Endothelial cell of umbilical vein (primary cell): ENCODE data around the gene MAL. TPM values are rescaled to one million over a fixed set of nuclear protein-coding genes. Genes with fewer than 3 reads are reported as not detected.

ENCODE experiments used
- BruUV-seq: library from RNA; stranded (reverse); fragments of 400-500 nt; replicated peaks from 2 replicates; lab custom pipeline; 2021; lab: Mats Ljungman, UMichigan
- CTCF ChIA-PET: fragments of 300-600, 350-600 bp; sonication (Branson Sonifier 250); formaldehyde crosslinking; loops from one replicate; lab custom pipeline; 2021; ENCODE audit warnings: antibody characterized with exemption, inconsistent platforms; lab: Charles Lee
- POLR2A ChIA-PET: fragments of 300-600, 350-600 bp; sonication (Branson Sonifier 250); formaldehyde crosslinking; loops from one replicate; lab custom pipeline; 2021; ENCODE audit warnings: antibody characterized with exemption, inconsistent platforms; lab: Charles Lee
- DNase-seq: peaks from one replicate; pipeline ENCODE4 v3.0.0-alpha.2; 2011; ENCODE audit warnings: low read depth, low spot score
- FAIRE-seq: peaks from 2 replicates; lab custom pipeline; 2011; peaks lifted over from hg19 to GRCh38; lab: Jason Lieb, UNC
- H2AFZ ChIP-seq: 2 replicates; pipeline ENCODE4 v1.6.0; 2012; ENCODE audit warnings: low read depth, low read length, control low read depth, inconsistent platforms
- H3K27ac ChIP-seq: 2 replicates; pipeline ENCODE4 v1.5.1; 2011; ENCODE audit warnings: low read depth, mild to moderate bottlenecking, control low read depth, low read length, moderate library complexity; ENCODE audit not compliant: insufficient read depth
- H3K27me3 ChIP-seq, 2 experiments: 2 replicates each; pipeline versions ENCODE4 v1.6.0 to v1.6.1; 2011; ENCODE audit warnings: low read length in 2 of 2, mixed read lengths in 1 of 2; ENCODE audit not compliant: control insufficient read depth in 2 of 2, insufficient read depth in 2 of 2
- H3K36me3 ChIP-seq, 2 experiments: 2 replicates in 1 of 2; 3 replicates in 1 of 2; pipeline ENCODE4 v1.5.1; 2011; ENCODE audit warnings: low read length in 2 of 2, mild to moderate bottlenecking in 1 of 2, moderate library complexity in 1 of 2; ENCODE audit not compliant: control insufficient read depth in 2 of 2, insufficient read depth in 2 of 2; ENCODE audit errors: extremely low read depth in 1 of 2
- H3K4me1 ChIP-seq: 3 replicates; pipeline ENCODE4 v1.5.1; 2011; ENCODE audit warnings: mild to moderate bottlenecking, low read length; ENCODE audit not compliant: control insufficient read depth, insufficient read depth; ENCODE audit errors: extremely low read depth
- H3K4me2 ChIP-seq: 2 replicates; pipeline ENCODE4 v1.6.1; 2011; ENCODE audit warnings: low read length, control low read depth, mixed read lengths; ENCODE audit not compliant: insufficient read depth
- H3K4me3 ChIP-seq, 3 experiments: fragments of 200-600 bp in 1 of 3; sonication (generic), shearing (Covaris generic) in 1 of 3; replicated peaks in 1 of 3; 2 replicates each; pipeline ENCODE4 v1.5.1; 2011 to 2016; ENCODE audit warnings: control low read depth in 3 of 3, low read length in 3 of 3, mild to moderate bottlenecking in 2 of 3, inconsistent platforms in 1 of 3, low read depth in 1 of 3, moderate library complexity in 1 of 3; ENCODE audit not compliant: insufficient read depth in 1 of 3
- H3K79me2 ChIP-seq: 2 replicates; pipeline ENCODE4 v1.6.0; 2012; ENCODE audit warnings: low read length, inconsistent platforms; ENCODE audit not compliant: control insufficient read depth, insufficient read depth
- H3K9ac ChIP-seq: replicated peaks from 2 replicates; pipeline ENCODE3; 2011; ENCODE audit warnings: low read length, control low read depth; ENCODE audit not compliant: insufficient read depth; ENCODE audit errors: extremely low read depth
- H3K9me1 ChIP-seq: replicated peaks from 3 replicates; pipeline ENCODE4 v1.6.0; 2011; ENCODE audit warnings: mild to moderate bottlenecking, low read length; ENCODE audit not compliant: control insufficient read depth, insufficient read depth; ENCODE audit errors: extremely low read depth
- H3K9me3 ChIP-seq: replicated peaks from 2 replicates; pipeline ENCODE4 v1.5.1; 2012; ENCODE audit warnings: low read length, inconsistent platforms; ENCODE audit not compliant: control insufficient read depth, insufficient read depth
- H4K20me1 ChIP-seq: replicated peaks from 2 replicates; pipeline ENCODE3; 2011; ENCODE audit warnings: mild to moderate bottlenecking, low read length; ENCODE audit not compliant: control insufficient read depth, insufficient read depth; ENCODE audit errors: extremely low read depth
- CTCF ChIP-seq, 2 donors: IDR thresholded peaks; 1 replicate in 1 of 2; 2 replicates in 1 of 2; pipeline ENCODE4 v1.5.1; 2011; ENCODE audit warnings: low read length in 2 of 2, mild to moderate bottlenecking in 2 of 2, moderate library complexity in 2 of 2, control low read depth in 1 of 2, inconsistent platforms in 1 of 2, low read depth in 1 of 2; ENCODE audit not compliant: insufficient read depth in 1 of 2; ENCODE audit errors: extremely low read depth in 1 of 2
- EZH2 ChIP-seq: IDR thresholded peaks from 2 replicates; pipeline ENCODE4 v1.6.1; 2012; ENCODE audit warnings: borderline replicate concordance, low read depth, mild to moderate bottlenecking, moderate library complexity, low read length, inconsistent platforms; ENCODE audit not compliant: severe bottlenecking
- FOS ChIP-seq: IDR thresholded peaks from 2 replicates; pipeline ENCODE4 v1.6.1; 2011; ENCODE audit warnings: mild to moderate bottlenecking, low read length, moderate library complexity, borderline replicate concordance; ENCODE audit not compliant: insufficient read depth
- GATA2 ChIP-seq: IDR thresholded peaks from 2 replicates; pipeline ENCODE4 v1.7.0; 2011; ENCODE audit warnings: low read depth, mild to moderate bottlenecking, moderate library complexity, mixed read lengths, low read length; ENCODE audit not compliant: insufficient read length, insufficient read depth
- JUN ChIP-seq: IDR thresholded peaks from 2 replicates; pipeline ENCODE4 v1.6.1; 2011; ENCODE audit warnings: borderline replicate concordance, low read depth; ENCODE audit not compliant: insufficient read length, insufficient read depth
- MAX ChIP-seq: IDR thresholded peaks from 2 replicates; pipeline ENCODE4 v1.6.1; 2011; ENCODE audit not compliant: insufficient read depth, insufficient read length
- MYC ChIP-seq: IDR thresholded peaks from one replicate; pipeline ENCODE4 v1.6.1; 2011; ENCODE audit warnings: mild to moderate bottlenecking, low read depth, low read length
- POLR2A ChIP-seq: IDR thresholded peaks from 2 replicates; pipeline ENCODE4 v1.6.1; 2012; ENCODE audit warnings: low read depth, mild to moderate bottlenecking, control low read depth, low read length
- POLR2AphosphoS5 ChIP-seq: IDR thresholded peaks from 2 replicates; pipeline ENCODE4 v1.6.1; 2012; ENCODE audit warnings: low read depth, mild to moderate bottlenecking, control low read depth, low read length, moderate library complexity; ENCODE audit not compliant: insufficient read depth
- dilution Hi-C: fragments of 300-500 bp; cut with MboI; formaldehyde crosslinking; loops from one replicate; pipeline ENCODE4 v1.15.0; 2019; ENCODE audit warnings: low sequenced_read_pairs; ENCODE audit not compliant: extremely low pct_ligation_motif_present
- intact Hi-C: fragments of 100-400 bp; cut with micrococcal nuclease; formaldehyde crosslinking; loops from one replicate; pipeline ENCODE4 v1.10.0; 2022
- polyA plus RNA-seq, 4 experiments: library from polyadenylated mRNA; depleted of rRNA in 3 of 4; stranded (reverse) in 3 of 4; unstranded in 1 of 4; fragments of >200 nt; gene quantifications; 2 replicates each; pipeline versions ENCODE4 v1.2.1 to v1.2.3, GENCODE V29; 2011 to 2012; ENCODE audit warnings: missing spikeins in 1 of 4
- total RNA-seq: library from RNA; stranded (reverse); gene quantifications from 2 replicates; pipeline ENCODE4 v1.2.3, GENCODE V29; 2021

Gene MAL
- total and polyA plus RNA-seq, 2 donors (not counting 3 experiments of a cell fraction or from before 2014, with no cell fraction given): not detected

- H3K27ac ChIP-seq: no peak overlapping the region
- no peak for FAIRE-seq
- TF ChIP-seq EZH2 (no peak), FOS (no peak), MYC (no peak), GATA2 (no peak), POLR2A (no peak), POLR2AphosphoS5 (no peak), CTCF (IDR thresholded peaks at IDR 0.05; ENCODE audit: extremely low read depth in 1 of 2, insufficient read depth in 1 of 2, low read depth in 1 of 2, low read length in 2 of 2) (no peak), JUN (no peak), MAX (no peak)
- H3K9me3 ChIP-seq: no peaks in the 10 kb centered on the region
- BruUV-seq: no TSS peak
- no peaks in the 10 kb centered on the region for H3K27me3 ChIP-seq
- H3K4me3 ChIP-seq: no peak overlapping the region
- no peaks in the 10 kb centered on the region for H3K4me1 ChIP-seq
- H4K20me1 ChIP-seq: no peaks in the 10 kb centered on the region
- ChIA-PET POLR2A (no interaction called here), CTCF (interaction anchor here (0.9 to 1.5 kb wide), 5 partner anchors 24 to 67 kb away, joined by 3 to 5 read pairs (median 3); no protein-coding TSS in a partner anchor)
- no peak overlapping the region for H3K4me2 ChIP-seq
- dilution Hi-C loops (no loop called here), intact Hi-C loops (no loop called here)
- no peak for DNase-seq
- no peaks in the 10 kb centered on the region for H3K36me3 ChIP-seq
- no peak overlapping the region for H3K9ac ChIP-seq
- no peaks in the 10 kb centered on the region for H3K79me2 ChIP-seq
- no peak overlapping the region for H2AFZ ChIP-seq
- H3K9me1 ChIP-seq: no peaks in the 10 kb centered on the region
Measured at GRCh38 chr2:95052804-95053479, 27.4 kb downstream of the MAL start.
